ENCODE measurements around the gene SLC31A2.

The SLC31A2 gene

DNA sequence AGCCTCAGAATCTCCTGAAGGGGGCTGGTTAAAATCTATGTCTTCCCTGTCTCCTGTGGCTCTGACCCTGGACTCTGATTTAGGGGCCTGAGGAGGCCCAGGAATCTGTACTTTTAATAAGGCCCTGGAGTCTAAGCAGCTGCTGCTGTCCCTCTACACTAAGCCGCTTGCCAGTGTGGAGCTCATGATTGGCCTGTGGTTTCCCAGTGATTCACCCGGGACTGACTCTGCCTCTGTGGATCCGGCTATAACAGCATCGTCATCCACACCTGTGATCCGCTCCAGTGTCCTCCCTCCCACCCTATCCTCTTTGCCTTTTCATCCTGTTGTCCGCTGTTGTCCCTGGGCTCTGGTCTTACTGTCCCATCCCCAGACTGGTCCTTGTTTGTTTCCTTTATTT lies 3.7 kb downstream of the SLC31A2 start:
- TF ChIP-seq ZFX (IDR thresholded peaks at IDR 0.05; ENCODE audit: borderline replicate concordance) (no peak), CTCF (IDR thresholded peaks at IDR 0.05) (no peak)
- no peak overlapping the region for H3K27ac ChIP-seq

DNA sequence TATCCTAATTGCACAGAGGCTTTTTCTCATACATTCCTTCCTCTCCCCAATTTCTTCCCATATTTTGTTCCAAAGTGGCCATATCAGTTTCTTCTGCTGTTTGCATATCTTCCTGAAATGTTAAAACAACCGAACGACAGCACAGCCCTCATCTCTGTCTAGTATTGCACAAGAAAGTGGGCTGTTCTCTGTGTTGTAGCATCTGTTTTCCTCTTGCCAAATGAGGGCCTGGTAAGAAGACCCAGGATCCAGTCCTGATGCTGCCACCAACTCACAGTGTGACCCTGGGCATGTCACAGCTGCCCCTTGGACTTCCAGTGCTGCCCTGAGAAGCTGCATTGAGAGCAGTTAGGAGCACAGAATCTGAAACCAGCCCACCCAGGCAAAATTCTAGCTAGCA lies 4.1 kb downstream of the SLC31A2 start:
- H3K27ac ChIP-seq = no peak overlapping the region
- TF ChIP-seq CTCF (IDR thresholded peaks at IDR 0.05) = no peak
- no peak for TF ChIP-seq ZFX (IDR thresholded peaks at IDR 0.05; ENCODE audit: borderline replicate concordance)

DNA sequence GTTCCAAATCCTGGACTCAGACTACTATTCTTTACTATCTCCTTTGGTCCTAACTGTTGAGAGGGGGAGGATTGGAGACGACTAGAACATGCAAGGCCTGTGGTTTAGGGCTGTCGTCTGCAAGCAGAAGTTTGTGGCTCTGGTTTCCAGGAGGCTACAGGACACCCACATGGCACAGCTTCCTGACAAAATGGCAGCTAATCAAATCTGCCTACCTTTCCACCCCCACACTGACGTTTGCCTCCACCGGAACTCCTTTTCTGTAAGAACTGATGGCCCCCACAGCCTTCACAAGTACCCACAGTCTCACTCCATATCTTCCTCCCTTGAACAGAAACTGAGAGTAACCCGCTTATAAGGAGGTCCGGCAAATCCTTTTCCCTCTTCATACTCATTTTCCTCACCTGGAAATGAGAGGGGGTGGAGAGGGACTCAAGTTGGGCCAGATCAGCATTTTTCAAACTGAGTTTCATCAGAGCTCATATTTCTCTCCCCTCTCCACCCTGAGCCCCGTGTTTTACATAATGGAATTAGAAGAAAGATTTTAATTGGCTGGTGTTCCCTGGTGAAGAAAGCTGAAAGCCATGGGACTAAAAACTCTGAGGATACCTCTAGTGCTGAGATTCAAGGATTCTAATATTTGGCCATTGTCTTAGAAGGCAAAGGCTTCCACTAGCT lies 5.2 kb downstream of the SLC31A2 start:
- no peak overlapping the region for H3K27ac ChIP-seq
- TF ChIP-seq CTCF (IDR thresholded peaks at IDR 0.05) = no peak

DNA sequence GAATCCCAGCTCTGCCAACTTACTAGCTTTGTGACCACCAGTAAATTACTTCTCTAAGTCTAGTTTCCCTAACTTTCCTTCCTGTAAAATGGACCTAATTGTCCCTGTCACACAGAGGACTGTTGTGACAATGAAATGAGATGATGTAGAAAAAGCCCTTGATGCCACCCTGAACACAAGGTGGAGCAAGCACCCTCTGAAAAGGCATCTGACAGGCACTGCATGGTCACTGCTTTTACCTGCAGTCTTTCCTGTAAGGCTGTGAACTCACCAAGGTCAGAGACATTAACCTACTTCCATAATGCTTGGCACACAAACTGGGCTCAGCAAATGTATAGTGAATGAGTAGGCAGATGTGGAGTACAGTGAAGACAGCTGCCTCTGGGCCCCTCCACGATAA lies 6.1 kb downstream of the SLC31A2 start:
- TF ChIP-seq ZFX (IDR thresholded peaks at IDR 0.05; ENCODE audit: borderline replicate concordance) (no peak), CTCF (IDR thresholded peaks at IDR 0.05) (no peak)
- no peak overlapping the region for H3K27ac ChIP-seq

DNA sequence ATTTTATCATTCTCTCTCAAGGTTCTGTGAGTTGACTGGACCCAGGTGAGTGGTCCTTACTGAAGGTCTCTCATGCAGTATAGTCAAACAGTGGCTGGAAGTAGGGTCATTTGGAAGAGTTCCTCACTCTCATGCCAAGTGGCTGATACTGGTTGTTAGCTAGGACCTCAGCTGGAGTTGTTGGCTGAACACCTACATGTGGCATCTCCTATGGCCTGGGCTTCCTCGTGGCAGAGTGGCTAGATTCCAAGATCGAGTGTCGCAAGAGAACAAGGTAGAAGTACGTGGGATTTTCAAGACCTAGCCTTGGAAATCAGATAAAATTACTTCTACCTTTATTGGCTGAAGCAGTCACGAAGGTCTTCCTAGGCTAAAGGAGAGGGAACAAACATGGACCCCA lies 7.6 kb downstream of the SLC31A2 start:
- no peak overlapping the region for H3K27ac ChIP-seq
- TF ChIP-seq CTCF (IDR thresholded peaks at IDR 0.05) = no peak
- TF ChIP-seq ZFX (IDR thresholded peaks at IDR 0.05; ENCODE audit: borderline replicate concordance) = no peak

- TF ChIP-seq ZFX (IDR thresholded peaks at IDR 0.05; ENCODE audit: borderline replicate concordance) = no peak
- no peak for TF ChIP-seq CTCF (IDR thresholded peaks at IDR 0.05)
- no peak overlapping the region for H3K27ac ChIP-seq
Measured at GRCh38 chr9:113160571-113160970, 9.8 kb downstream of the SLC31A2 start.

- H3K27ac ChIP-seq = no peak overlapping the region
- no peak for TF ChIP-seq CTCF (IDR thresholded peaks at IDR 0.05)
- no peak for TF ChIP-seq ZFX (IDR thresholded peaks at IDR 0.05; ENCODE audit: borderline replicate concordance)
Measured at GRCh38 chr9:113163001-113163400, 12.2 kb downstream of the SLC31A2 start.

Measured in 22Rv1 (cell line).